GM21381 (cell line): ENCODE data around the gene TBCE.
"Not testable (repeated sequence)": the region's sequence is repeated elsewhere in the genome, so short reads cannot be mapped to it uniquely, and the experiment has no call there.

Experiments used
- ATAC-seq: cut with Tn5 transposase; IDR thresholded peaks from one replicate; pipeline ENCODE4 v1.9.1; 2021; ENCODE audit warnings: mild to moderate bottlenecking, moderate library complexity; ENCODE audit not compliant: unreplicated experiment

TBCE gene

GRCh38 chr1:235450886-235451483, 83.8 kb downstream of the TBCE start:
- no peak for ATAC-seq

DNA sequence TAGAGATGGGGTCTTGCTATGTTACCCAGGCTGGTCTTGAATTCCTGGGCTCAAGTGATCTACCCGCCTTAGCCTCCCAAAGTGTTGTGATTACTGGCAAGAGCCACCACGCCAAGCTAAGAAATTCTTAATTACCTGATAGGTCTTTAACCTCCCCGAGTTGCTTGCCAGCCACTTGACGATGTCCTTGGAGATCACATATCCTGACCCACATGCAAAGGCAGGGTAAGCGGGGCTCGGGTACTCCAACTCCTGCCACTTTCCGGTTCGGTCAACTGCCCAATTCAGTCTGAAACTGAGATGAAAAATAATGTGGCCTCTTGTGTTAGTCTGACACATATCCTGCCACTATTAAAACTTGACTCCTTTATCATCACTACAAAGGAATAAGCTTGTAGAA, 86.8 kb downstream of the TBCE start:
- no peak for ATAC-seq

GRCh38 chr1:235455097-235455496, 87.9 kb downstream of the TBCE start:
- no peak for ATAC-seq

DNA sequence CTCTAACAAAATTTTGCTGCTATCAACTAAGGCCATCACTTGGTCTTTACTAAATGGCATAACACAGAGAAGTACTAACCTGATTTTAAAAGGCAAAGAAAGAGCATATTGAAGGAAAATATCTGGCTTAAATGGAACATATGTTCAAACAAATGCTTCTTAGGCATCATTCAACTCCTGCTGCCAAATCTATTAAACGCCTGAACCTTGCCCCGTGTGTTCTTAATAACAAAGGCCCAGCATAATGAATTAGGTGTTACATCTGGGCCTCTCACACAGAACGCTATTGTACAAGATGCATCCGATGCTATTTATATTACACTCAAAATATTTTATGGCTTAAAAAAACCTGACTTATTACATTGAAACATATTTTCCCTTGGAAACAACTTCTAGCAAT, 88.6 kb downstream of the TBCE start:
- ATAC-seq, result no peak

GRCh38 chr1:235457856-235458255, 90.6 kb downstream of the TBCE start:
- not testable (repeated sequence) for ATAC-seq

GRCh38 chr1:235460770-235461169, 93.5 kb downstream of the TBCE start:
- no peak for ATAC-seq

GRCh38 chr1:235461954-235462353, 94.7 kb downstream of the TBCE start:
- no peak for ATAC-seq

DNA sequence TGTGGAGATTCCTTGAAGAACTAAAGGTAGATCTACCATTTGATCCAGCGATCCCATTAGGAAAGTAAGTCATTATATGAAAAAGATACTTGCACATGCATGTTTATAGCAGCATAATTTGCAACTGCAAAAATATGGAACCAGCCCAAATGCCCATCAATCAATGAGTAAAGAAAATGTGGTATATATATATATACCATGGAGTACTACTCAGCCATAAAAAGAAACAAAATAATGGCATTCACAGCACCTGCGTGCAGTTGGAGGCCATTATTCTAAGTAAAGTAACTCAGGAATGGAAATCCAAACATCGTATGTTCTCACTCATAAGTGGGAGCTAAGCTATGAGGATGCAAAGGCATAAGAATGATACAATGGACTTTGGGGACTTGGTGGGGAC, 95.6 kb downstream of the TBCE start:
- ATAC-seq, result not testable (repeated sequence)

DNA sequence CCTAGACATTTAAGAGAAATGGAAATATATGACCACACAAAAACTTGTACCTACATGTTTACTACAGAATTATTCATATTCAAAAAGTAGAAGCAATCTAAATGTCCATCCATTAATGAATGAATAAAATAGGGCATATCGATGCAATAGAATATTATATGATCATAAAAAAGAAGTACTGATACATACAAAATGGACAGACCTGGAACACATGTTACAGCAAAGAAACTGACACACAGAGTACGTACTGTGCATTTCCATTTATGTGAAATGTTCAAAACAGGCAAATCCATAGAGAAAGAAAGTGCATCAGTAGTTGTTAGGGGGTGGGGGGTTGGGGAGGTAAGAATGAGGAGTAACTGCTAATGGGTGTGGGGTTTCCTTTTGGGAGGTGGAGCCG, 97.8 kb downstream of the TBCE start:
- no peak for ATAC-seq

GRCh38 chr1:235468004-235468403, 100.8 kb downstream of the TBCE start:
- no peak for ATAC-seq

DNA sequence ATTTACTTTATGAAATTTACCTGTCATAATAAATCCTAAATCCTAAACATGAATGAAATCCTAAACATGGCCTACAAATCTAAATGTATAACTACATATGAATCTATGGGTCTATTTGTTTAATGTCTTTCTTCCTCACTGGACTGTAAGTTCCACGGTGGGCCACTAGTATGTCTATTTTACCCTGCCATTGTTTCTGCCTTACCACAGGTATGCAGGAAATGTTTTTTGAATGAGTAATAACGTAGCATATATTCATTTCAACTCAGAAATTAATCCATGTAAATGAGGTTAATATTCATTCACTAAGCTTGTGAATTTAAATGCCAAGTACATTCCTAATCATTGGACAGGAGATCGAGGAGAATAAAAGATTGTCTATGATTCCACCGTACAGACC, 101.7 kb downstream of the TBCE start:
- ATAC-seq, result no peak

DNA sequence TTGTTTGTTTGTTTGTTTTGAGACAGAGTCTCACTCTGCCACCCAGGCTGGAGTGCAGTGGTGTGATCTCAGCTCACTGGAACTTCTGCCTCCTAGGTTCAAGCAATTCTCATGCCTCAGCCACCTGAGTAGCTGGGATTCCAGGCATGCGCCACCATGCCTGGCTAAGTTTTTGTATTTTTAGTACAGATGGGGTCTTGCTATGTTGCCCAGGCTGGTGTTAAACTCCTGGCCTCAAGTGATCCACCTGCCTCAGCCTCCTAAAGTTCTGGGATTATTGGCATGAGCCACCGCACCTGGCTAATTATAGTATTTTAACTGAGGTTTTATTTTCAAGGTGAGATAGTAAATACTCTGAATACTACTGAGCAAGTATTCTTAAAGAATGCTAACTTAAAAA, 102.7 kb downstream of the TBCE start:
- ATAC-seq, result not testable (repeated sequence)

- no peak for ATAC-seq
Observed at GRCh38 chr1:235470741-235471439, 103.7 kb downstream of the TBCE start.

DNA sequence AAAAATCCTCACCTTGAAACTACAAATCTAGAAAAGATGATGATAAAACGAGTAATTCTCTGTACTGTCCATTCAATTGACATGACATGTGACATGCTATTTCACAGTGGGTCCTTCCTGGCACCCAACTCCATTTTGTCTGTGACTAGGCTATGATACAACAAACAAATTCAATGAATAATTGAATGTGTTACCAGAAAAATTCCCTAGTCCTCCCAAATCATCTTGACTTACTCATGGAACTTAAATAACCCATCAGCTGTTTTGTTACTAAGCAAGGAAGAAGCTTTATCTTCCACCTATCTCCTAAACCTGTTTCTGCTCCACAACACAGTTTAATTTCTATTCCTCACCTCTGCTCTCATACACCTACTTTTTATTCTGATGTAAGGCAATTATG, 106.6 kb downstream of the TBCE start:
- no peak for ATAC-seq

GRCh38 chr1:235483090-235483489, 115.9 kb downstream of the TBCE start:
- no peak for ATAC-seq

DNA sequence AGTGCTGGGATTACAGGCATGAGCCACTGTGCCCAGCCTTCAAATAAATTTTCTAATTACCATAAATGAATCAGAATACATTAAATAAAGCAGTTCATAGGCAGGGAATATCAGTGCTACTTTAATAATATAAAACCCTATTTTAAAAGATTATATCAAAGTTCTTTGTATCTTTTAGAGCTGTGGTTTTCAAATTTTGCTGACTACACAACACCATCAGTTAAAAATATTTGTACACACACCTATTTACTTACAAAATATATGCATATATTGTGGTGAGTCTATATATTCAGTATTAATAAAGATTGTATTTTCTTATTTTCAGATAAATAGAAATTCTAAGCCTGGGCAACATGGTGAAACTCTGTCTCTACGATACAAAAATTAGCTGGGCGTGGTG, 118.3 kb downstream of the TBCE start:
- no peak for ATAC-seq

GRCh38 chr1:235486321-235486720, 119.1 kb downstream of the TBCE start:
- ATAC-seq, result no peak

GRCh38 chr1:235491644-235492043, 124.4 kb downstream of the TBCE start:
- no peak for ATAC-seq

DNA sequence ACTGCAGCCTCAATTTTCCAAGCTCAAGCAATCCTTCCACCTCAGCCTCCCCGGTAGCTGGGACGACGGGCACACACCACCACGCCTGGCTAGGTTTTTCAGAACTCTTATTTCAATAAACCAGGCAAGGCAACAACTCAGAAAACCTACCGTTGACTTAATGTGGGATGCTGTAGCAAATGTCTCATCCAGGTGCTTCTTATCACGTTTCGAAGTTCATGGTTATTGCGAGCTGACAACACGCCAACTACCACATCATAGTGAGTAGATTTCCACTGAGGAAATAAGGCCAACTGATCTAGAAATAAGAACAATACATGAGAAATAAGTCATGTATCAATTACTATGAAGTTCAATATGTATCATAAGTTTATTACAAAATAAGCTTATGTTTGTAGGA, 127.3 kb downstream of the TBCE start:
- no peak for ATAC-seq

- ATAC-seq, result no peak
Observed at GRCh38 chr1:235495030-235495429, 127.8 kb downstream of the TBCE start.

GRCh38 chr1:235495551-235495950, 128.3 kb downstream of the TBCE start:
- no peak for ATAC-seq

DNA sequence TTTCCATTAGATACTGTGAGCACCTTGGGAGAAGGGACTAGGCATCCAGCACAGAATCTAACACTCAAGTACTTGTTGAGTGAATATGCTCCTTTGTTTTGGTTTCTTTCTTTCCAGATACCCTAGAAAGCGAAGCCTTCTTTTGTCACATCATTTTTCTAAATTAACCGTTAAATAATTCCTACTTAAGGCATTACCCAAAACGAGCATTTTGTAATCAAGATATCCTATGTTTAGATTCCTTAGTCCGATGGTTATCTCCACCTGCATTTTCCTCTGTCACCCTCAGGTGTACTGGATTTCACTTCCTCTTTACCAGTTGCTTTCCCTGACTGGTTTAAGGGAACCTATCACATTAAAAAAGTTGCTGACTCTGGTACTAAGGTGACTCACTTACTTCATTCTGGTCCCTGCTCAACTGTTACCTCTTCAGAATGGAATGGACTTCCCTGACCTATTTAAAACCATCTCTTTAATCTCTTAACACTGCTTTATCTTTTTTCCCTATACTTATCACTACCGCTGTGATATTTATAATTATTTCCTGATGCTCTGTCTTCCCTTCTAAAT, 133.8 kb downstream of the TBCE start:
- no peak for ATAC-seq
